Daoy (cell line): Measurements from ENCODE around the gene SH2D5. TPM values are rescaled to one million over a fixed set of nuclear protein-coding genes. Genes with fewer than 3 reads are reported as not detected.
"Not testable (repeated sequence)": the region's sequence is repeated elsewhere in the genome, so short reads cannot be mapped to it uniquely, and the experiment has no call there.

ENCODE experiments used
- DNase-seq: peaks from one replicate; pipeline ENCODE4 v3.0.0-alpha.2; 2015; ENCODE audit warnings: low read depth
- total RNA-seq: library from RNA; depleted of rRNA; stranded (reverse); fragments of >200 nt; shearing (Covaris generic); gene quantifications from 2 replicates; pipeline ENCODE4 v1.2.3, GENCODE V29; 2014; rRNA removed

The SH2D5 gene
- total RNA-seq, 1 experiment from 2014 or later = 2.2 TPM

DNA sequence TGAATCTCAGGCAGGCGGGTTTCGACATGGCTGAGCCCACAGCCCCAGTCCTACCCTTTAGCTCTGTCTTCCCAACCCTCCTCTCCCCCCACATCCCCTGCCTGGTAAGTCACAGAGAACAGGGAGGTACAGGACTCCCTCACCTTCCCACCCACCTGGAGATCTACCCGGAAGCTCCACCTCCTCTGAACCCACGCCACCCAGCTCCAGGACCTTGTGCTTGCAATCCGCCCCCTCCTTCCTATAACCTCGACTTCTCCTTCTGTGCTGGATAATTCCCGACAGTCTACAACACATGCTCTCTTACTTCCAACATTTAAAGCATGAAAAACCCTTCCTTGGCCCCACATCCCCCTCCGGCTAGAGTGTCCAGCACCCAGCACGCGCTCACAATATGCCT lies 37.0 kb downstream of the SH2D5 start:
- no peak for DNase-seq

DNA sequence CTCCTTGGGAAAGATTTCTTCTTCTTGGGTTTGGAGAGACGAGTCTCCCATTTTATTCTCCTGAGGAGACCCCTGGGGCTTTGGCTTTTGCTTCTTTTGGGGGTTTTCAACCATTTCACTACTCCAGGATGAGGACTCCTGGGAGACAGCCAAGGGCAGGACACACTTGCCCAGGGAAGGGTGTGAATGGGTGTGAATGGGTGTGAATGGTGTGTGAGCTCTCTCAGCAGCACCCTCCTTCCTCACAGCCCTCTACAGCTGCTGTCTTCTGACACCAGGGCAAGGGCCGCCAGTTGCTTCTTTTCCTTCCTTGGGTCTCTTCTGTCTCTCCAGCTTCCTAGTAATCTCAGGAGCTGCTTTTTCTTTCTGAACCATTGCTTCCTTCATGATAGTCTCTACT lies 38.9 kb downstream of the SH2D5 start:
- no peak for DNase-seq

DNA sequence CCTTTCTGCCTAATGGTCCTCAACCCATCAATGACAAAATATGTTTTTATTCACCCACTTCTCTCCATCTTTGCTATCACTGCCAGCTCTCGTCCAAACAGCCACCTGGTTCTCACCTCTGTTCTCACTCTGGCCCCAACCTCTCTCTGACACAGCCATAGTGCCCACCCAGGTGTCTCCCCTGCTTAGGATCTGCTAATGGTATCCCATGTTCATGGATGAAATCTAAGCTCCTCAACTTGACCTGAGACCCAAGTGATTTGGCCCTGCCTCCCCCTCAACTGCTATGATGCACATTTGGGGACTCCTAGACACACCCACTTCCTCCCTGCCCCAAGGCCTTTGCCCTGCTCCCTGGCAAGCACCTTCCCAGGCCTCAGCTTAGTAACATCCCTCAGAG lies 40.6 kb downstream of the SH2D5 start:
- DNase-seq = no peak

DNA sequence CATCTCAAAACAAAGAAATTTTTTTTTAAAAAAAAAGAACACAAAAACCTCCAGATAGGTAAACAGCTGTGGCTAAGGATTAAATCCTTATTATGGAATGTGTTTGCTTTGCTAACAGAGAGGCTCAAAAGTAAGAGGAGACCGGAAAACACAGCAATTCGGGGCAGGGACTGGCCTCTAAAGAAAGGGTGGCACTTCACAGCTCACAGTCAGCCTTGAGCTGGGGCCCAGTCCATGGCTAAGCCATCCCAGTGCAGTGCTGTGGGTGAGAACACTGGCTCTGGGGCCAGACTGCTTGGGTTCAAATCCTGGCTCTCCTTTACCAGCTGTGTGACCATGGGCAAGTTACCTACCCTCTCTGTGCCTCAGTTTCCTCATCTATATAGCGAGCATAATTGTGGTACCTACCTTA lies 42.9 kb downstream of the SH2D5 start:
- DNase-seq = no peak

DNA sequence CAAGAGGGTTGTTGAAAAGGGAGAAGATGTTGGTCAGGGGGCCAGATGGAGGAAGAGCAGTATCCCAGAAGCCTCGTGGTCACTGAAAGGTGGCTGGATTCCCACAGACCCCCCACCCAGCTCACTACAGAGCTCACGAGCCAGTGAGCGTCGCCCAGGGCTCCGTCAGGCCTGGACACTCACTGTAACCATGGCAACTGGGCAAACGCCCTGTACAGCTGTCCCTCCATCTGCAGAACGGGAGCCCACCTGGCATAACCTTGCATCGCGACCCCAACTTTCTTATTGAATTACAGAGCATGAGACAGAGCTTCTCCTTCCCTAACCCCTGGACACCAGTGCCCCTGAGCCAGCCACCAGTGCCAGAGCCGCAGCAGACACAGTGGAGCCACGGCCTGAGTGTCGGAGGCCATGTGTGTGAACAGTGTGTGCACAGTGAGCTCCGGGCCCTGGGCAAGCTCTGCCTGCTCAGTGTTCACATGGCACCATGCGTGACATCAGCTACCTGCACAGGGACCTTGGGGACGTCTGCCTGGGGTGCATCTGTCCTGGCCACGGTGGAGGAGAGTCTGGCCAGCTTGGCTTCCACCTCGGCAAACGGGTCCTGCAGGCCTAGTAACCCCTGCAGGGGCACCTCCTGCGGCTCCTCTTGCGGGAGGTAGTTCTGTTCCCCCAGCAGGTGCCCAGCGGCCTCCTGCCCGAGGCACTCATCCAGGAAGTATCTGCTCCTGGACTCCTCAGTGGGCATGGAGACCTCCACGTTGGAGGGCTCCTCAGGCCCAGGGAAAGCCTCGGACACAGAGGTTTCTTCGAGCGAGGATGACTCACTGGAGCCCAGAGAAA lies 45.4 kb downstream of the SH2D5 start:
- no peak for DNase-seq

DNA sequence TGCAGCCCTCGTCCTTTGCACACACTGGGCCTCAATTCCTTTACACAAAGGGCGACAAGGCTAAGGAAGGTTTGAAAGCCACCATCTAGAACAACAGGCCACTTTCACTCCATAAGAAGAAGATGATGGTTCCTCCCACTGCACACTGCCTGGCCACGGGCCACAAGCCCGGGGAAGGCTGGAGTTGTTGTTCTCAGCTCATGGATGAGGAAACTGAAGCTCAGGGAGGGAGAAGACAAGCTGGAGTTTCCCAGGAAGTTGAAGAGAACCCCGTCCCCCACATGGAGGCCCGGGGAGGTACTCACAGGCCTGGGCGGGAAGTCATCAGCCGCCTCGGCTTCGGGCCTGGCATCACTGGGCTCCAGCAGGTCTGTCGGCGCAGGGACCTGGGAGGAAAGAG lies 46.8 kb downstream of the SH2D5 start:
- DNase-seq = no peak

DNA sequence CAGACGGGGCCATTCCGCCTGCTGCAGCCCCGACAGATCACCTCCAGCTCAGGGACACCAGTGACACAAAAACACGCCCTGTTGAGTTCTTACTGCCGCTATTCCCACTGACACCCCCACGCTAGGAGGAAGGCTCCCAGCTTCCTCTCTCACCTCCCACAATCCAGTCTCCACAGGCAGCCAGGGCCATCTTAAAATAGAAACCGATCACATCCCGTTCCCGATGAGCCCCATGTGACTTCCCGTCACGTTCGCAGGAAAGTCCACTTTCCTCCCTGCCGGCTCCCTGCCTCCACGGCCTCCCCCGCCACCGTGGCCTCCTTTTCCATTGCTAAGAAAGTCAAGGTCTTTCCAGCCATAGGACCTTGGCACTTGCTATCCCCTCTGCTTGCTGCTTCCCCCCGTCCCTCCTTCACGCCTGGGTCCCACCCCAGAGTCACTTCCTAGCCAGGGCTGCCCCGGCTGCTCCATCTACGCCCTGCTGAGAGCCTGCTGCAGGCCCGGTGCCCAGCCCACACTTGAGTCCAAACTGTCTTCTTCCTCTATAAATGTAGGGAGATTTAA lies 47.3 kb downstream of the SH2D5 start:
- DNase-seq = no peak

DNA sequence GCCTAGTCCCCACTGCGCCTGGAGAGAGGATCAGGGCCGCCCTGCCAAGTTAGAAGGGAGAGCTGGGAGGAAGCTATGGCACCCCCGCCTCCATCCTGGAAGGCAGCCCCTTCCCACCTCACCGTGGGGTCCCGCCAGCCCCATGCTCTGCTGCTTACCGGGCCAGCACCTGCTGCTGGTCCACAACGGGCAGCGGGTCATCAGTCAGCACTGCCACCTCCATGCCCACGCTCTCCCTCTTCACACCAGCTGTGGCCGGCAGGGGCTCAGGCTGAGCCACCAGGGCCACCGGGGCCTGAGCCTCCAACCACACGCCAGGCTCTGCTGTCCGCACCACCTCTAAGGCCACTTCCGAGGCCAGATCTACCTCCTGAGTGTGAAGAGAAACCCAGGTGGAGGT lies 47.9 kb downstream of the SH2D5 start:
- no peak for DNase-seq

DNA sequence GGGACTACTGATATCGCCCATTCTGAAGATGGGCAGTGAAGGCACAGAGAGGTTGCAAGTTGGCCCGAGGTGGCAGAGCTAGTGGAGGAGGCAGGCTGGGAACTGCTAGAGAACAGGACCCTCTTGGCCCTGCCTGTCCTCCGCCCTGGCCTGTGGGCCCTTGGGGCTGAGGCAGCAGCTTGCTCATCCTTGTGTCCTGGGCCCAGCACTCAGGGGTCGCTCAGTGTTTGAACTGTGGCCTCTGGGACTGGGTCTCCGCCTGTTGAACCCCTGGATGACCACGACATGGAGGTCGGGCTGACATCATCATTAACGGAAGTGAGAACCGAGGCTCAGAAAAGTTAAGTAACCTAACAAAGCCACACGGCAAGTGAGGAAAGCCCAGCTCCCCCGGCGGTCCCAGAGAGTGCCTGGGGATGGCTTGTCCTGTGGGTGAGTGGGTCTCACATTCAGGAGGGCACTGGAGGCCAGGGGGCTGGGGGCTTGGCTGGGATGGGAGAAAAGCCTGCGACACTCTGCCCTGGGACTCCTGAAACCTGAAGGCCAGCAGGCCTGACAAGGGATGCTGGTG lies 48.4 kb downstream of the SH2D5 start:
- no peak for DNase-seq

DNA sequence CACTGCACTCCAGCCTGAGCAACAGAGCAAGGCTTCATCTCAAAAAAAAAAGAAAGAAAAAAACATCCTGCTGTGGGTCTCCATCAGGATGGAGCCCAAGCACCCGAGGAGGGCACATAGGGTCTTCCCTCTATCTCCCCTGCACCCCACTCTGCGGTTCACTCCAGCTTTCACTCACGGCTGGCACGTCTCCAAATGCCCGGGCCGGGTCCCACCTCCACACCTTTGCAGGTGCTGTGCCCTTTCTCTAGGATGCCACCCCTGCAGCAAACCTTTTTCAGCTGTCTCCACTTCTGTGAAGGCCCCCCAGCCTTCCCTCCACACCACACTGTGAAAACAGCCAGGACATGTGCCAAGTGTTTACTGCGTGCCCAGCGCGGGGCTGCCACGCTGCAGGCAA lies 48.9 kb downstream of the SH2D5 start:
- DNase-seq = no peak

DNA sequence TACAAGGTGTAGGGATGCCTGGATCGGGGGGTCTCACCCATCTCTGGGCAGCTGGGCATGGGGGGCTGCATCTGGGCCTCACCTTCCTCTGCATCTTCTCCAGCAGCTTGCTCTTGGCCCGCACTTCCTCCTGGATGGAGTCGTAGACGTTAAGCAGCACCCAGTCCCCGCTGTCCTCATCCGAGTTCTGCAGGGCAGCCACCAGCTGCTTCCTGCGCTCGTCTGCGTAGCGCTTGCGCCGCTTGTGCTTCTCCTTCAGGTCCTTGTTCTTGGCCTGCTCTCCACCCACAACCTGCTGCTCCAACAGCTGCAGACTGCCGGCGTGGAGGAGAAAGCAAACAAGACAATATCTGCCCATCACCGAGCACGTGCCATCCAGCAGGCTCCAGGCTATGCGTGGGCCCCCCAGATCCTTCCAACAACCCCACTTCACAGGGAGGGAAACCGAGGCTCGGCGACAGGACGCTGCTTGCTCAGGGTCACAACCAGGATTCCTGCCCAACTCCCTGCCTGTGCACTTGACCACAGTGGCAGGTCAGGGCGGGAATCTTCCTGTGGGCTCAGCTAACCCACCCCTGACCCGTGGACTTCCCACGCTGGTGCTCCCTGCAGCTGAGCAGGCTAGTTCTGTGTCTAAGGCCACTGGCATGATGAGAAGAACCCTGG lies 49.8 kb downstream of the SH2D5 start:
- no peak for DNase-seq

DNA sequence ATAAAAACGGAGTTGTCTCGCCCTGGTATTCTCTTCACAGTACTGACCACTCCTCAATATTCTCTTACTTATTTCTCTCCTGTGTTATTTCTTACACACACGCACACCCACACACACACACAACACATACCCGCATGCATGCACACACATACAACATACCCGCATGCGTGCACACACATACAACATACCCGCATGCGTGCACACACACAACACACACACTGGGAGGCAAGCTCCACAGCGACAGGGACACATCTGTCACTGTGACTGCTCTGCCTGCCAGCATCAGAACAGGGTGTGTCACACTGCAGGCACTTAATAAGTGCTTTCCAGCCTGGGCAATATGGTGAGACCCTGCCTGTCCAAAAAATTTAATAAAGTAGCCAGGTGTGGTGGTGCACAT lies 50.5 kb downstream of the SH2D5 start:
- no peak for DNase-seq

DNA sequence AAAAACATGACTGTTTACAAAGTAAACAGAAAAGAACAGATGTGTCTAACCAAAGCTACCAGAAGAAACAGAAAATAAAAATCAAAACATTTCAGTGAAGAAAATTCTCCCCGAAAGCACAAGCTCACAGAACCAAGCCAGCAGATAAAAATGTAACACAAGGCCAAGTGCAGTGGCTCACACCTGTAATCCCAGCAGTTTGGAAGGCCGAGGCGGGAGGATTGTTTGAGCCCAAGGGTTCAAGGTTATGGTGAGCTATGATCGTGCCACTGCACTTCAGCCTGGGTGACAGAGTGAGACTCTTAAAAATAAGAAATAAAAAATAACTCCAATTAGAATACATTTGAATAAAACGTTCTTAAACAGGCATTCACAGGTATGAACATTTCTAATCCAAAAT lies 52.2 kb downstream of the SH2D5 start:
- no peak for DNase-seq

DNA sequence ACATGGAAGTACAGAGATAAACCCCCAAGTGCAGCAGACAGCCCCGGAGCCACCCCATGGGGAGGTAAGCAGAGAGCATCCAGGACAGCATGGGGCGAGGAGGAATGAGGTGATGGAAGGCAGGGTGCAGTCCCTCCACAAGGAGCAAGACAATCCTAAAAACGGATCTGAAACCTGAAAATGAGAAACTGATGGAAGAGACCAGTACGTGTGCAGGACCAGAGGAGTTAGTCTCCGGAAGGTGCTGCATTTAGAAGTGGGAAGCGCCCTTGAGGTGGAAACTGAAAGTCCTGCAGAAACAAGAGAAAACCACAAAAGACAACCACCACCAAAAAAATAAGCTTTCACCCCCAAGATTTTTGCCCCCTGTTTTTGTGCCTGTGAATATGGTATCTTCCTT lies 53.9 kb downstream of the SH2D5 start:
- DNase-seq = no peak

DNA sequence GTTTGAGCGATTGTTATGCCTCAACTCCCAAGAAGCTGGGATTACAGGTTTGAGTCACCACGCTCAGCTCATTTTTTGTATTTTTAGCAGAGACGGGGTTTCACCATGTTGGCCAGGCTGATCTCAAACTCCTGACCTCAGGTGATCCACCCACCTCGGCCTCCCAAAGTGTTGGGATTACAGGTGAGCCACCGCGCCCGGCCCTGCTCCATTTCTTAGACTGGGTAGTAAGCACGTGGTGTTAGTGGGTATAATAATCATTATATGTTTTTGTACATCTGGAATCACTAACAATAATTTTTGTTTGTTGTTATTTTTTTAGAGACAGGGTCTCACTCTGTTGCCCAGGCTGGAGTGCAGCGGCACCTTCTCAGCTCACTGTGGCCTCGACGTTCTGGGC lies 58.9 kb downstream of the SH2D5 start:
- DNase-seq = not testable (repeated sequence)

DNA sequence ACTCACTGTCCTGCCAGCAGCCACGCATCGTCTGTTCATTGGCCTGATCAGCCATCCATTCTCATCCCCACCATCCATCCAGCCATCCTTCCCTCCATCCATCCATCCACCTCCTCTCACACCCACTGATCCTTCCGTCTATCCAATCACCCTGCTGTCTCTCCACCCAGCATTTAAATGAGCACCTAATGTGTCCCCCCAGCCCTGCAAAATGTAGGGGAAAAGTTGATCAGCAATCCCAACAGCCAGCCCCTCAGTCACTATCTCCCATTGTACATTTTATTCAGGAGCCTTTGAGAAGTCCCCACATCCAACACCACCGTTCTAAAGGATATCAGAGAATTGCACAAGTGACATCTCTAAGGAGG lies 60.3 kb downstream of the SH2D5 start:
- DNase-seq = no peak

DNA sequence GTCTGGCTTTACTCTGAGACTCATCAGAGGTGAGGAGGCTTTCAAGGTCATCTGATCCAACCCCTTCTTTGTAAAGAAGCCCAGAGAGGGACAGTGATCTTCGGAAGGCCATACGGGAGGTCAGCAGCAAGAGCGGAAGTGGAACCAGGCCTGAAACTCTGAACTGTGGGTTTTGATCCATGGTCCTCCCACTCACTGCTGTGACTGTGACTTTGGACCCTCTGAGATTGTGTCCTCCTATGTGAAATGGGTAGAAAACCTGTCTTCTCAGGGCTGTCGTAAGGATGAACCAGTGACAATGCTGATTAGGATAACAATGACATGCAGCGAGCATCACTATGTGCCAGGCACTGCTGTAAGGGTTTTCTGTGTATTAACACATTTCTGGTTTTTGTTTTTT lies 61.6 kb downstream of the SH2D5 start:
- no peak for DNase-seq

Other genes with a start within 250 kb of the SH2D5 start
- 2.2 and 5.4 TPM in 2 replicates for gene CAMK2N1, start 246.5 kb downstream of the SH2D5 start, total RNA-seq
- 44.8 and 52.6 TPM in 2 replicates for gene MUL1, start 224.6 kb downstream of the SH2D5 start, total RNA-seq
- gene FAM43B, start 180.1 kb downstream of the SH2D5 start, total RNA-seq = 0.29 TPM in 1 of 2 replicates, not detected in the other
- gene CDA, start 143.6 kb downstream of the SH2D5 start, total RNA-seq = 1.5 TPM in 1 of 2 replicates, not detected in the other
- 76.0 and 78.5 TPM in 2 replicates for gene PINK1, start 99.2 kb downstream of the SH2D5 start, total RNA-seq
- 239 and 311 TPM in 2 replicates for gene DDOST, start 71.3 kb downstream of the SH2D5 start, total RNA-seq
- 0.06 TPM in 1 of 2 replicates, not detected in the other for gene KIF17, start 14.7 kb downstream of the SH2D5 start, total RNA-seq
- 143 and 153 TPM in 2 replicates for gene HP1BP3, start 54.6 kb upstream of the SH2D5 start, total RNA-seq